GM19438 (cell line): ENCODE data around the gene ARHGEF39.
"Not testable (repeated sequence)": the region's sequence is repeated elsewhere in the genome, so short reads cannot be mapped to it uniquely, and the experiment has no call there.

Source experiments
- ATAC-seq: cut with Tn5 transposase; IDR thresholded peaks from one replicate; pipeline ENCODE4 v1.9.1; 2021; ENCODE audit warnings: low read depth; ENCODE audit not compliant: unreplicated experiment

Gene ARHGEF39

GRCh38 chr9:35628389-35628991, 36.5 kb downstream of the ARHGEF39 start:
- ATAC-seq = no peak

DNA sequence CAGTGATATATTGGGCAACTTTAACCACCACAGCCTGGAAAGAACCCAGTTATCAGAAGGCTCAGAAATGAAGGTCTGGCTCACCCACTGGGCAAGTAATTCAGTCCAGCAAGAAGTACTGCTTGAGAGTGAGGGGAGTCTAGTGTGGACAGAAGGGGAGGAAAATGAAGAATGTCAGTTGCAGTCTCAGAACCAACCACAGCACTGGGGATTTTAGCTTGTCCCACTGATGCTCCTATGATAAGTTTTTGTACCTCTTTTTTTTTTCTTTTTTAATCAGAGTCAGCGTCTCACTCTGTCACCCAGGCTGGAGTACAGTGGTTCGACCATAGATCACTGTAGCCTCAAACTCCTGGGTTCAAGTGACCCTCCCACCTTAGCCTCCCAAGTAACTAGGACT, 37.4 kb downstream of the ARHGEF39 start:
- ATAC-seq = no peak

GRCh38 chr9:35619800-35620158, 45.2 kb downstream of the ARHGEF39 start:
- ATAC-seq = peak; percentile 49

GRCh38 chr9:35618854-35619799, 45.9 kb downstream of the ARHGEF39 start:
- ATAC-seq = peak; percentile 56

- no peak for ATAC-seq
Measured at GRCh38 chr9:35618325-35618727, 46.7 kb downstream of the ARHGEF39 start, which contains the start of gene CD72. TSS of gene CD72 (minus strand) at chr9:35618413. CDS start at chr9:35618303, 110 bp downstream.

DNA sequence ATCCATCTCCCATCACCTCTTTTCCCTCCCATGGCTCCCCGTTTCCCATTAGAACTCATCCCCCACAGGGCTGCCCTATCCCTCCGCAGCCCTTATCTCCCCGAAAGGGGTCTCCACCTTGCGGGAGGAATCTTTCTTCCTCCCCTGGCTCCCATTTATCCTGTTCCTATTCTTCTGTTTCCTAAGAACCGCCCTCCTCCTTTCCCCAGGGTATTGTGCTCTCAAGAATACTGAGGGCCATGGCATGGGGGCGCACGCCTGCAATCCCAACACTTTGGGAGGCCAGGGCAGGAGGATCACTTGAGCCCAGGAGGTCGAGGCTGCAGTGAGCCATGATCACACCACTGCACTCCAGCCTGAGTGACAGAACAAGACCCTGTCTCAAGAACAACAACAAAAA, 47.4 kb downstream of the ARHGEF39 start:
- ATAC-seq = no peak

- ATAC-seq = no peak
Measured at GRCh38 chr9:35616681-35617459, 48.1 kb downstream of the ARHGEF39 start.

DNA sequence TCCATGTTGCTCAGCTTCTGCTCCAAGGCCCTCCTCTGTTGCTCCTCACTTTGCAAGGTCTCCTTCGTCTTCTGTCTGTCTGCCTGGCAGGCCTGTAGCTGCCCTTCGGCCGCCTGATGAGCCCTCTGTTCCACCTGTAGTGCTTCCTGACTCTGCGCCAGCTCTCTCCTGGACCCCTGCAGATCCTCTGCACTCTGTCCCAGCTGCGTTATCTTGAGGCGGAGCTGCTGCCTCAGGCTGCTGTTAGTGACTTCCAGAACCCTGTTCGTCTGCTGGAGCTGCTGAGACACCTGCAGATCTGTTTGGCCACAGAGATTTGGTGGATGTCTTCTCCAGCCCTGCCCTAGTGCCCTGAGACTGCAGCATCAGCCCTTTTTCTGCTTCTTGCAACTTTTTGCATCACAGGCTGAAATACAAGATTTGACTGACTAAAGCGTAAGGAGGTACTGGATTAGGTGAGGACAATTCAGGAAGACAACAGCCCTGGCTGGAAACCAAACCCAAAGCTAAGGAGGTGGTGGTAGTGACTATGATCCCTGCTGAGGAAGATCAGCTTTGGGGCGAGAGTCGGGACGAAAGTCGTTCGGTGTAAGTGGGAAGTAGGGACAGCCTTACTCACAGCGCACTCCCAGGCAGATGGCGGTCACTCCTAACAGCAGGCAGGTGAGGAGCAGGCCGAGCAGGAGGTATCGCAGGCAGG, 48.9 kb downstream of the ARHGEF39 start:
- no peak for ATAC-seq

DNA sequence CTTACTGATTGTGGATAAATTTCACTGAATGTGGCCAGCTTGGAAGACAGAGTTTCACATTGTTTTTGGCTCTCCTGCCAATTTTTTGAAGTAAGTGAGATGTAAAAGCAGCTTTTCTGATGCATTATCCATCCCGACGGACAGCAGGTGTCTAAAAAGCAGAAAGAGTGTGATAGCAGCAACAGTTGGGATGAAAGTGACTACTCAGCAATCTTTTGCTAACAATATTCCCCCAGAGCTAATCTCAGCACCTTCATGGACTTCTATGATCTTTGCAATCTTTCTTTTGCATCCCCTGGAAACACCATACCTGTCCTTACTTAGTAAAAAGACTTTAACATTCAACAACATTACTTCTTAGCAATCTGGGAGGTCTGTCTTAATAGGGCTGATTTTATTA, 52.2 kb downstream of the ARHGEF39 start:
- no peak for ATAC-seq

GRCh38 chr9:35612066-35612465, 52.9 kb downstream of the ARHGEF39 start:
- not testable (repeated sequence) for ATAC-seq

DNA sequence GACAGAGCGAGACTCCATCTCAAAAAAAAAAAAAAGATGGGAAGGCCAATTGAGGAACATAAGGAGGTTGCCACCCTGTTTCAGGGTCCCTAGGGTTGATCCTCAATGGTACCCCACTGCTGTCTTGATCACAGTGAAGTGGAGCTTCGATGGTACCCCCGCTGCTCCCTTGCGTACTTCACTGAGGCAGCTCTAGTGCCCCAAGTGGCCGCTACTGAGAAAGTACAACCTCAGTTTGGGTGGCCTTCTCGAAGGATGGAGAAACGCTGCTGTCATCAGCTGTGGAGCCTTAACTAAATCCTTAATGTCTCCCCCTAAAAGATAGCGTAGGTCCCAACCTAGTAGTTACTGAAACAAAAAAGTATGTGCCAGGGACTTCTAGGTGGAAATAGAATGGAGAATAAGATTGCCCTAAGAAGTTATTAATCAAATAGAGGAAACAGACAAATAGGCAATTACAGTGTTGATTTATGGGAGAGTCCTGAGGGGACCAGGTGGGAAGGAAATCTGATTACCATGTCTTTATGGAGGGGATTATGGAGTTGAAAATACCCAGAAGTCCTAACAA, 53.7 kb downstream of the ARHGEF39 start:
- peak; percentile 66 for ATAC-seq

- no peak for ATAC-seq
Measured at GRCh38 chr9:35609820-35610163, 55.2 kb downstream of the ARHGEF39 start.
